Stimulated activated CD8-positive, alpha-beta memory T cell treated with anti-CD3 and anti-CD28 coated beads, Interleukin-12 subunit alpha, Interleukin-12 subunit beta, amount 100 ng/mL, for 24 hours (primary cell): Measurements from ENCODE around the gene OSBPL5.

Source experiments
- DNase-seq: peaks from one replicate; pipeline ENCODE4 v3.0.0-alpha.2; 2020; ENCODE audit errors: extremely low read depth

OSBPL5 gene

GRCh38 chr11:3148255-3148989 is 16.7 kb downstream of the OSBPL5 start:
- no peak for DNase-seq

- DNase-seq = no peak
These were observed 17.5 kb downstream of the OSBPL5 start for GRCh38 chr11:3147626-3148025.

GRCh38 chr11:3147257-3147619 is 17.9 kb downstream of the OSBPL5 start:
- no peak for DNase-seq

GRCh38 chr11:3146612-3147256 is 18.4 kb downstream of the OSBPL5 start:
- no peak for DNase-seq

GRCh38 chr11:3145206-3145520 is 19.9 kb downstream of the OSBPL5 start:
- DNase-seq = no peak

- no peak for DNase-seq
These were observed 20.6 kb downstream of the OSBPL5 start for GRCh38 chr11:3144296-3145205.

- DNase-seq = no peak
These were observed 21.8 kb downstream of the OSBPL5 start for GRCh38 chr11:3143136-3143880.

- no peak for DNase-seq
These were observed 24.9 kb downstream of the OSBPL5 start for GRCh38 chr11:3140291-3140603.

GRCh38 chr11:3139481-3140290 is 25.4 kb downstream of the OSBPL5 start:
- no peak for DNase-seq

- no peak for DNase-seq
These were observed 26.0 kb downstream of the OSBPL5 start for GRCh38 chr11:3139086-3139440.

- no peak for DNase-seq
These were observed 26.7 kb downstream of the OSBPL5 start for GRCh38 chr11:3138178-3139085.

GRCh38 chr11:3137486-3138177 is 27.5 kb downstream of the OSBPL5 start:
- no peak for DNase-seq

GRCh38 chr11:3136546-3137455 is 28.3 kb downstream of the OSBPL5 start:
- no peak for DNase-seq

- no peak for DNase-seq
These were observed 29.3 kb downstream of the OSBPL5 start for GRCh38 chr11:3135481-3136440.

- no peak for DNase-seq
These were observed 30.2 kb downstream of the OSBPL5 start for GRCh38 chr11:3134651-3135480.

- no peak for DNase-seq
These were observed 30.9 kb downstream of the OSBPL5 start for GRCh38 chr11:3134218-3134621.
